Upper lobe of left lung (tissue), 6 donors: ENCODE data around the gene DCP1A. TPM values are rescaled to one million over a fixed set of nuclear protein-coding genes. Genes with fewer than 3 reads are reported as not detected.

Experiments
- ATAC-seq, 2 donors: fragments of 200-7000 bp; cut with Tn5 transposase; one replicate each; pipeline ENCODE4 v1.9.1; 2022; ENCODE audit warnings: mild to moderate bottlenecking in 2 of 2, moderate library complexity in 2 of 2; ENCODE audit not compliant: low FRiP score in 2 of 2
- DNase-seq, 2 donors: peaks; one replicate each; pipeline ENCODE4 v3.0.0-alpha.2; 2019 to 2020
- H3K27ac ChIP-seq, 4 donors: fragments of 200-600 bp; sonication (generic); one replicate each; pipeline ENCODE4 v1.5.1; 2016 to 2019
- H3K27me3 ChIP-seq, 4 donors: fragments of 200-600 bp; sonication (generic); one replicate each; pipeline ENCODE4 v1.5.1; 2017 to 2019
- H3K36me3 ChIP-seq, 4 donors: fragments of 200-600 bp; sonication (generic); one replicate each; pipeline ENCODE4 v1.5.1; 2016 to 2019
- H3K4me1 ChIP-seq, 4 donors: fragments of 200-600 bp; sonication (generic); one replicate each; pipeline ENCODE4 v1.5.1; 2018 to 2019
- H3K4me3 ChIP-seq, 4 donors: fragments of 200-600 bp; sonication (generic); one replicate each; pipeline ENCODE4 v1.5.1; 2017 to 2019; ENCODE audit warnings: mild to moderate bottlenecking in 2 of 4, moderate library complexity in 1 of 4
- H3K9me3 ChIP-seq, 4 donors: fragments of 200-600 bp; sonication (generic); one replicate each; pipeline ENCODE4 v1.5.1; 2018 to 2019
- EP300 ChIP-seq, 4 donors: sonication (generic); formaldehyde crosslinking; IDR thresholded peaks; one replicate each; pipeline ENCODE4 v1.5.1; 2017; ENCODE audit warnings: antibody characterized with exemption in 4 of 4, control low read depth in 2 of 4
- POLR2A ChIP-seq, 4 donors: fragments of 450-650 bp; IDR thresholded peaks; one replicate each; pipeline ENCODE4 v1.5.1; 2016 to 2017; ENCODE audit warnings: antibody characterized with exemption in 4 of 4, mild to moderate bottlenecking in 2 of 4
- POLR2AphosphoS5 ChIP-seq, 2 donors: sonication (generic); formaldehyde crosslinking; IDR thresholded peaks; one replicate each; pipeline ENCODE4 v1.5.1; 2017; ENCODE audit warnings: antibody characterized with exemption in 2 of 2
- WGBS, 2 donors: methylation state at CpG; one replicate each; pipeline ENCODE4 v1.1.5; 2017 to 2018; 5-methylcytosine and 5-hydroxymethylcytosine counted together
- small RNA-seq, 4 donors: library from RNA; depleted of rRNA; stranded (forward); fragments of <200 nt; gene quantifications; one replicate each; pipeline ENCODE3, GENCODE V24; 2016
- total RNA-seq, 6 donors: library from RNA; depleted of rRNA in 4 of 6; stranded (reverse); fragments of >200 nt in 4 of 6; gene quantifications; one replicate each; pipeline versions ENCODE4 v1.1.0 to v1.2.1, GENCODE V29; 2016 to 2021
- TF ChIP-seq, protein P1 (sequence below), 6 experiments: fragments of 450-650 bp in 4 of 6; fragments of 200-600 bp in 2 of 6; sonication (generic) in 2 of 6; IDR thresholded peaks; one replicate each; pipeline ENCODE4 v1.5.1; 2016 to 2019; ENCODE audit warnings: antibody characterized with exemption in 6 of 6
- donor health status: DM: no; HTN: no; CAD: no; lungs with moderate emphysema.
- donor health status: DM: no; HTN: yes; CAD: no; lungs with severe emphysema.

Gene DCP1A
- total RNA-seq, 6 donors from 2014 or later, result 12.2 to 21.1 (median 18.7) TPM

DNA sequence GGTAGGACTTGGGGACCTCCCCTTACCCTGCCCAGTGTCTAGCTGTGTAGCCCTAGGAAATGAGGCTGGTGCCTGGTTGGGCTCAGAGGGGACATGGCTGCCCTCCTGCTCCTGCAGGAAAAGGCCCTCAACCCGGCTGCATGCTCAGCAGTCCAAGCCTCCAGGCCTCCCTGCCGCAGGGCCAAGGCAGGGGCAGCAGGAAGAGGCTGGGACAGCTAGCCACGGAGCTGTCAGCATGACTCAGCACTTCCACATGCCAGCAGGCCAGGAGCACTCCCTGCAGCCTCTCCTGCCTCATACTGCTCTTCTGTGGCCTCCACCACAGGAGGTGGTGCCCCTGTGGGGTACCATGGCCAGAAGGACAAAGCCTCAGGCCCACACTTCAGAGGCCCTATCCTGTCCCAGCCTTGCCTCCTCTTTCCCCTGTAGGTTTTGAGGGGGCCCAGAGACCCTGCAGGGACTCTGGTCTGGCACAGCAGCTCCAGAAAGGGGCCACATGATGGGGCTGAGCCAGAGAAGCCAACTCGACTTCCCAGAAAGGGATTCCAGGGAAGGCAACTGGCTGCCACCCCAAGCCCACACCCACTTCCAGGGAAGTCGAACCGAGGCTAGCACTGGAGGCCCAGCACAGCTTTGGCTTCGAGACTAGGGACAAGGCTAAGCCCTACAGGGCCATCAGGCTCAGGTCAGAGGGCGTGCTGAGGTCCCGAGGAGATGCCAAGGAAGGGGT, 111.1 kb downstream of the DCP1A start:
- no peak for TF ChIP-seq EP300 (IDR thresholded peaks at IDR 0.05)
- TF ChIP-seq POLR2AphosphoS5 (IDR thresholded peaks at IDR 0.05), result peak in 1 of 2 donors; percentile 40
- peak in 1 of 4 donors; percentile 11 for TF ChIP-seq POLR2A (IDR thresholded peaks at IDR 0.05)
- TF ChIP-seq, protein P1, sequence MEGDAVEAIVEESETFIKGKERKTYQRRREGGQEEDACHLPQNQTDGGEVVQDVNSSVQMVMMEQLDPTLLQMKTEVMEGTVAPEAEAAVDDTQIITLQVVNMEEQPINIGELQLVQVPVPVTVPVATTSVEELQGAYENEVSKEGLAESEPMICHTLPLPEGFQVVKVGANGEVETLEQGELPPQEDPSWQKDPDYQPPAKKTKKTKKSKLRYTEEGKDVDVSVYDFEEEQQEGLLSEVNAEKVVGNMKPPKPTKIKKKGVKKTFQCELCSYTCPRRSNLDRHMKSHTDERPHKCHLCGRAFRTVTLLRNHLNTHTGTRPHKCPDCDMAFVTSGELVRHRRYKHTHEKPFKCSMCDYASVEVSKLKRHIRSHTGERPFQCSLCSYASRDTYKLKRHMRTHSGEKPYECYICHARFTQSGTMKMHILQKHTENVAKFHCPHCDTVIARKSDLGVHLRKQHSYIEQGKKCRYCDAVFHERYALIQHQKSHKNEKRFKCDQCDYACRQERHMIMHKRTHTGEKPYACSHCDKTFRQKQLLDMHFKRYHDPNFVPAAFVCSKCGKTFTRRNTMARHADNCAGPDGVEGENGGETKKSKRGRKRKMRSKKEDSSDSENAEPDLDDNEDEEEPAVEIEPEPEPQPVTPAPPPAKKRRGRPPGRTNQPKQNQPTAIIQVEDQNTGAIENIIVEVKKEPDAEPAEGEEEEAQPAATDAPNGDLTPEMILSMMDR (IDR thresholded peaks at IDR 0.05), result no peak
- WGBS, 2 donors, result 50 to 81% methylated on average over 2 to 9 of the region's 9 CpGs
- peaks cover 9 to 92% (median 81%) of the 10 kb centered on the region in 4 donors for H3K36me3 ChIP-seq

DNA sequence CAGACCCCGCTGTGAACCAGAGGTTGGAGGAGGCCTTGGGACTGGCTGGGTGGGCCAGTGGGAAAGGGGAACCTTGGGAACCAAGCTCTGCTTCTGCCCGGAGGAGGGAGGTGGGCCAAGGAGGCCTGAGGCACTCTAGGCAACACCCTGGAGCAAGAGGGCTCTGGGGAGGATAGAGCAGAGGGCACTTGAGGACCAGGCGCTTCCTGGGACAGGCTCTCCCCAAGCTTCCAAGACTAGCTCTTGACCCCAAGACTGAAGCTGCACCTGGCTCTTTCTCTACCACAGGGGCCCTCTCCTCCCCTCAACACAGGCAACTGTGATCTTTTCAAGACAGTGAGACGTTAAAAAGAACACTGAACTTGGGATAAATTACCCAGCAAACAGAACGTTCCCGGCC, 111.8 kb downstream of the DCP1A start:
- no peaks in the 10 kb centered on the region for H3K27me3 ChIP-seq
- peaks cover 16 to 92% (median 81%) of the 10 kb centered on the region in 4 donors for H3K36me3 ChIP-seq
- DNase-seq, result no peak
- H3K9me3 ChIP-seq, result no peaks in the 10 kb centered on the region
- peaks cover 13 to 50% (median 41%) of the 10 kb centered on the region in 4 donors for H3K4me1 ChIP-seq
- no peak overlapping the region for H3K4me3 ChIP-seq
- TF ChIP-seq POLR2A (IDR thresholded peaks at IDR 0.05) (no peak), EP300 (IDR thresholded peaks at IDR 0.05) (no peak), POLR2AphosphoS5 (IDR thresholded peaks at IDR 0.05) (no peak)
- TF ChIP-seq, protein P1 (IDR thresholded peaks at IDR 0.05), result no peak
- 68 to 73% methylated on average over 6 of the region's 6 CpGs for WGBS, 2 donors
- ATAC-seq, result no peak
- H3K27ac ChIP-seq, result peak overlapping the region; percentile 24 to 86 (median 79)

More for the DNA sequence above, 111.1 kb downstream of the DCP1A start:
- Histone ChIP-seq H3K27ac (peak overlapping the region; percentile 14 to 86 (median 79)), H3K27me3 (no peaks in the 10 kb centered on the region), H3K9me3 (no peaks in the 10 kb centered on the region), H3K4me1 (peaks cover 13 to 57% (median 48%) of the 10 kb centered on the region in 4 donors), H3K4me3 (no peak overlapping the region)
- ATAC-seq, result peak; percentile 28 to 85
- DNase-seq, result peak; percentile 62 to 90

DNA sequence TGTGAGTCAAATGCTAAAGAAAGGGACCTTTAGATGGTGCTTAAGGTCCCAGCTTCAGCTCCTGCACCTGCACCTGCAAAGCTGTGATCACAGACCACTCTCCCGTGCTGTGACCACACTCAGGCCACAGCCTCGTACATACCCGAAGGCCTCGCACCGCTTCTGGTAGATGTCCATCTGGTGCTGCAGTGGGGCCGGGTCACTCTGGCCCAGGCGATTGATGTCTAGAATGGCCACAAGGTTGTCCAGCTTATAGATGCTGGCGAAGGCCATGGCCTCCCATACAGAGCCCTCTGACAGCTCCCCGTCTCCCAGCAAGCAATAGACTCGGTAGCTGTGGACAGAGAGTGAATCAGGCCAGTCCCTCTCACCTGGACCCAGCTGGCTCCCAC, 112.5 kb downstream of the DCP1A start:
- WGBS, 2 donors, result 96 to 97% methylated on average over 7 to 10 of the region's 10 CpGs
- H3K4me1 ChIP-seq, result peaks cover 13 to 43% (median 34%) of the 10 kb centered on the region in 4 donors
- TF ChIP-seq POLR2A (IDR thresholded peaks at IDR 0.05) (no peak), POLR2AphosphoS5 (IDR thresholded peaks at IDR 0.05) (no peak), EP300 (IDR thresholded peaks at IDR 0.05) (no peak)
- TF ChIP-seq, protein P1 (IDR thresholded peaks at IDR 0.05), result no peak
- peak overlapping the region in 2 of 4 donors; percentile 5 to 86 for H3K27ac ChIP-seq
- no peaks in the 10 kb centered on the region for H3K9me3 ChIP-seq
- H3K27me3 ChIP-seq, result no peaks in the 10 kb centered on the region
- peaks cover 21 to 92% (median 81%) of the 10 kb centered on the region in 4 donors for H3K36me3 ChIP-seq
- ATAC-seq, result no peak
- no peak overlapping the region for H3K4me3 ChIP-seq
- peak in 1 of 2 donors; percentile 51 for DNase-seq

DNA sequence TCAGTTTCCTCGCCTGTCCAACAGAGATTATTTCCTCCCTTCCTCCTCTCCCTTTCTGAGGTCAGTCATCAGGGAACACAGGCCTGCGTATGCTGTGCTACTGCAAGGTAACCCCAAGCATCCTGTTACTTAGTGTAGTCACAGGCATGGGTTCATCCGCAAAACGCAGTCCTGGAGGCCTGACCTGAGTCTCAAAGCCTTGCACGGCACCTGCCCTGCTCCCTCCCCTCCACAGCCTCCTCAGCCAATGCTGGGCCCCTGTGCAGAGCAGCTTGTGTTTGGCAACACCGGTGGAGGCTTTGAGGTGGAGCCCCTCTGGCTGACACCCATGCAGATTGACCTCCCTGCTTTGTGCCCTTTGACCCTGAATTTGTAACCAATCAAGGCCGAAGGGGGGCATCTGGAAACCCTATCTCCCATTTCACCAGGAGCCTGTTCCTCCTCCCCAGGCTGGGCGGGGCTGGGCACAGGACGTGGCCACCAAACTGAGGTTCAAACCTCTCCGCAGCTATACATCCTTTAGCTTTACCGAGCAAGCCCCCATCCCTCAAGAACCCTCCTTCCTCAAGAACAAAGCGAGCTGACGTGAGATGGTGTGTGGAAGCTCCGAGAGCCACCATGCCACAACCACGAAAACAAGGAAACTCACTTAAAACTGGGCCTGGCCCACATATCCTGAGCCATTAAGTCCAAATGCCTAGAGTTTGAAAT, 113.1 kb downstream of the DCP1A start:
- TF ChIP-seq EP300 (IDR thresholded peaks at IDR 0.05), result no peak
- no peak for TF ChIP-seq POLR2AphosphoS5 (IDR thresholded peaks at IDR 0.05)
- TF ChIP-seq, protein P1 (IDR thresholded peaks at IDR 0.05), result no peak
- TF ChIP-seq POLR2A (IDR thresholded peaks at IDR 0.05), result no peak
- peaks cover 27 to 92% (median 82%) of the 10 kb centered on the region in 4 donors for H3K36me3 ChIP-seq

More for the DNA sequence above, 113.1 kb downstream of the DCP1A start:
- ATAC-seq (no peak), DNase-seq (no peak)
- Histone ChIP-seq H3K9me3 (no peaks in the 10 kb centered on the region), H3K27ac (peak overlapping the region in 2 of 4 donors; percentile 5 to 86), H3K27me3 (no peaks in the 10 kb centered on the region), H3K4me3 (no peak overlapping the region), H3K4me1 (peaks cover 13 to 38% (median 30%) of the 10 kb centered on the region in 4 donors)
- 78 to 83% methylated on average over 12 to 15 of the region's 15 CpGs for WGBS, 2 donors

Small RNA genes within 50 kb of the gene (small RNA-seq; reads per million reads assigned to genes)
- gene RF00019 (0 reads per million in 4 donors), gene RF00212 (0 reads per million in 4 donors), gene RF00568 (0 reads per million in 4 donors)

Other genes with a start within 250 kb of the DCP1A start
- gene RFT1, start 217.1 kb downstream of the DCP1A start, total RNA-seq, result 10 to 100 TPM in 4 of 6 donors, 1 to 10 TPM in 2; 5.1 to 19.9 (median 12.8) TPM
- gene PRKCD, start 186.3 kb downstream of the DCP1A start, total RNA-seq, result 100 to 1,000 TPM in 1 of 6 donors, 10 to 100 TPM in 5; 57.7 to 116 (median 67.9) TPM
- 100 to 1,000 TPM; 402 to 605 (median 482) TPM for gene TKT, start 91.5 kb downstream of the DCP1A start, total RNA-seq
- gene CACNA1D, start 147.1 kb upstream of the DCP1A start, total RNA-seq, result 100 to 1,000 TPM in 1 of 6 donors, 10 to 100 TPM in 5; 17.2 to 221 (median 30.2) TPM